Neuronal stem cell (in vitro differentiated cells): ENCODE measurements around the gene NLGN3.

ENCODE experiments used
- DNase-seq: peaks from one replicate; pipeline ENCODE4 v3.0.0-alpha.2; 2013; ENCODE audit warnings: low spot score
- H2AFZ ChIP-seq: one replicate; pipeline ENCODE4 v1.6.1; 2013; ENCODE audit warnings: mild to moderate bottlenecking, low read length, inconsistent platforms
- H2AK5ac ChIP-seq: 2 replicates; pipeline ENCODE4 v1.6.1; 2013; ENCODE audit warnings: low read depth, mild to moderate bottlenecking, inconsistent platforms, low read length, moderate library complexity, mixed read lengths
- H2BK120ac ChIP-seq: 2 replicates; pipeline ENCODE4 v1.6.1; 2013; ENCODE audit warnings: low read depth, mild to moderate bottlenecking, inconsistent platforms, low read length, moderate library complexity, mixed read lengths
- H2BK12ac ChIP-seq: one replicate; pipeline ENCODE4 v1.6.1; 2013; ENCODE audit warnings: low read length, inconsistent platforms
- H2BK15ac ChIP-seq: 2 replicates; pipeline ENCODE4 v1.6.1; 2013; ENCODE audit warnings: mild to moderate bottlenecking, low read length, inconsistent platforms, mixed read lengths
- H2BK5ac ChIP-seq: one replicate; pipeline ENCODE4 v1.6.1; 2013; ENCODE audit warnings: inconsistent platforms, mild to moderate bottlenecking, low read length, moderate library complexity
- H3K14ac ChIP-seq: one replicate; pipeline ENCODE4 v1.6.1; 2013; ENCODE audit warnings: low read length, inconsistent platforms
- H3K18ac ChIP-seq: 2 replicates; pipeline ENCODE4 v1.6.1; 2013; ENCODE audit warnings: low read length, inconsistent platforms
- H3K23ac ChIP-seq: 2 replicates; pipeline ENCODE4 v1.6.1; 2013; ENCODE audit warnings: low read depth, mild to moderate bottlenecking, mixed read lengths, low read length, inconsistent platforms; ENCODE audit not compliant: poor library complexity
- H3K27ac ChIP-seq: replicated peaks from 3 replicates; pipeline ENCODE4 v1.5.1; 2013; ENCODE audit warnings: low read length, inconsistent platforms
- H3K27me3 ChIP-seq, 3 experiments: 2 replicates each; pipeline ENCODE4 v1.6.1; 2013; ENCODE audit warnings: low read length in 3 of 3, mild to moderate bottlenecking in 2 of 3, inconsistent platforms in 1 of 3, low read depth in 1 of 3, mixed read lengths in 1 of 3, moderate library complexity in 1 of 3; ENCODE audit not compliant: control insufficient read depth in 3 of 3, insufficient read depth in 3 of 3
- H3K36me3 ChIP-seq, 2 donors: replicated peaks in 1 of 2; 2 replicates each; pipeline ENCODE4 v1.6.1; 2013; ENCODE audit warnings: low read length in 2 of 2; ENCODE audit not compliant: control insufficient read depth in 2 of 2, insufficient read depth in 2 of 2
- H3K4ac ChIP-seq: 2 replicates; pipeline ENCODE4 v1.6.1; 2013; ENCODE audit warnings: inconsistent platforms, mild to moderate bottlenecking, low read length, moderate library complexity
- H3K4me1 ChIP-seq, 2 donors: 1 replicate in 1 of 2; 2 replicates in 1 of 2; pipeline ENCODE4 v1.6.1; 2013; ENCODE audit warnings: low read length in 2 of 2, low read depth in 1 of 2; ENCODE audit not compliant: control insufficient read depth in 2 of 2, insufficient read depth in 1 of 2
- H3K4me2 ChIP-seq: one replicate; pipeline ENCODE4 v1.6.1; 2013; ENCODE audit warnings: mild to moderate bottlenecking, low read length, inconsistent platforms; ENCODE audit not compliant: insufficient read depth, poor library complexity, severe bottlenecking
- H3K4me3 ChIP-seq, 2 donors: 2 replicates each; pipeline ENCODE4 v1.5.1; 2013; ENCODE audit warnings: low read length in 2 of 2, mild to moderate bottlenecking in 2 of 2, inconsistent platforms in 1 of 2, moderate library complexity in 1 of 2
- H3K79me1 ChIP-seq: one replicate; pipeline ENCODE4 v1.6.1; 2013; ENCODE audit warnings: low read depth, mild to moderate bottlenecking, inconsistent platforms, low read length, moderate library complexity
- H3K9ac ChIP-seq: one replicate; pipeline ENCODE4 v1.6.1; 2013; ENCODE audit warnings: mild to moderate bottlenecking, low read depth, low read length, inconsistent platforms; ENCODE audit not compliant: poor library complexity
- H3K9me3 ChIP-seq, 2 donors: replicated peaks in 1 of 2; 2 replicates each; pipeline versions ENCODE3 to v1.6.1; 2013; ENCODE audit warnings: low read length in 2 of 2, mild to moderate bottlenecking in 2 of 2, inconsistent platforms in 1 of 2, low read depth in 1 of 2, mixed read lengths in 1 of 2, moderate library complexity in 1 of 2; ENCODE audit not compliant: control insufficient read depth in 2 of 2, insufficient read depth in 1 of 2
- H4K8ac ChIP-seq: one replicate; pipeline ENCODE4 v1.6.1; 2013; ENCODE audit warnings: low read depth, mild to moderate bottlenecking, inconsistent platforms, low read length, moderate library complexity
- H4K91ac ChIP-seq: one replicate; pipeline ENCODE4 v1.6.1; 2013; ENCODE audit warnings: low read length, low read depth, mild to moderate bottlenecking, inconsistent platforms; ENCODE audit not compliant: poor library complexity
- WGBS, 2 donors: extraction: QIAGEN DNeasy Blood & Tissue Kit; methylation state at CpG; one replicate each; pipeline ENCODE4 v1.1.7; 2013; ENCODE audit warnings: missing lambda C conversion rate in 2 of 2, mixed read lengths in 1 of 2; ENCODE audit not compliant: insufficient read length in 2 of 2, insufficient replicate concordance in 1 of 2; ENCODE audit errors: extremely low coverage in 2 of 2; 5-methylcytosine and 5-hydroxymethylcytosine counted together

The NLGN3 gene

GRCh38 chrX:71173440-71173839 is 28.8 kb downstream of the NLGN3 start:
- H3K9me3 ChIP-seq = no peaks in the 10 kb centered on the region
- H3K14ac ChIP-seq = no peak overlapping the region
- H3K23ac ChIP-seq = no peak overlapping the region
- no peak overlapping the region for H3K9ac ChIP-seq
- no peak for DNase-seq
- no peak overlapping the region for H2BK5ac ChIP-seq
- H3K4ac ChIP-seq = no peak overlapping the region
- no peak overlapping the region for H2BK15ac ChIP-seq
- H4K8ac ChIP-seq = no peak overlapping the region
- peaks cover 0 to 5% of the 10 kb centered on the region in 2 donors for H3K4me1 ChIP-seq
- H3K4me2 ChIP-seq = no peak overlapping the region
- no peak overlapping the region for H2BK120ac ChIP-seq
- H2AFZ ChIP-seq = no peak overlapping the region
- no peaks in the 10 kb centered on the region for H3K79me1 ChIP-seq
- H3K4me3 ChIP-seq = no peak overlapping the region
- WGBS, 2 donors = no CpG with 5 or more reads among the region's 2 CpGs
- H4K91ac ChIP-seq = no peak overlapping the region
- H2AK5ac ChIP-seq = no peak overlapping the region
- no peak overlapping the region for H3K18ac ChIP-seq
- H2BK12ac ChIP-seq = no peak overlapping the region
- H3K27me3 ChIP-seq = no peaks in the 10 kb centered on the region
- H3K27ac ChIP-seq = no peak overlapping the region
- H3K36me3 ChIP-seq = peaks cover 0 to 3% of the 10 kb centered on the region in 2 donors

- Histone ChIP-seq H3K4me1 (peaks cover 0 to 5% of the 10 kb centered on the region in 2 donors), H3K36me3 (peaks cover 0 to 2% of the 10 kb centered on the region in 2 donors), H3K23ac (no peak overlapping the region), H2BK5ac (no peak overlapping the region), H2BK12ac (no peak overlapping the region), H2BK120ac (no peak overlapping the region), H3K79me1 (no peaks in the 10 kb centered on the region), H3K4ac (no peak overlapping the region), H3K14ac (no peak overlapping the region), H3K9ac (no peak overlapping the region), H3K4me2 (no peak overlapping the region), H4K8ac (no peak overlapping the region), H3K9me3 (no peaks in the 10 kb centered on the region), H3K27me3 (no peaks in the 10 kb centered on the region), H3K4me3 (no peak overlapping the region), H3K18ac (no peak overlapping the region), H2AK5ac (no peak overlapping the region), H2BK15ac (no peak overlapping the region), H4K91ac (no peak overlapping the region), H3K27ac (no peak overlapping the region), H2AFZ (no peak overlapping the region)
- no peak for DNase-seq
- no CpG with 5 or more reads among the region's 1 CpG for WGBS, 2 donors
Measured at GRCh38 chrX:71174795-71175194, 30.2 kb downstream of the NLGN3 start.

- no peaks in the 10 kb centered on the region for H3K9me3 ChIP-seq
- WGBS, 2 donors = no CpG with 5 or more reads among the region's 5 CpGs
- H3K4me1 ChIP-seq = peaks cover 0 to 5% of the 10 kb centered on the region in 2 donors
- no peaks in the 10 kb centered on the region for H3K27me3 ChIP-seq
- no peak overlapping the region for H2BK120ac ChIP-seq
- no peak overlapping the region for H4K91ac ChIP-seq
- H3K4ac ChIP-seq = no peak overlapping the region
- H3K4me3 ChIP-seq = no peak overlapping the region
- no peak overlapping the region for H3K14ac ChIP-seq
- no peak overlapping the region for H2BK5ac ChIP-seq
- no peaks in the 10 kb centered on the region for H3K79me1 ChIP-seq
- H3K23ac ChIP-seq = no peak overlapping the region
- no peak for DNase-seq
- no peak overlapping the region for H2BK15ac ChIP-seq
- H4K8ac ChIP-seq = no peak overlapping the region
- no peaks in the 10 kb centered on the region for H3K36me3 ChIP-seq
- no peak overlapping the region for H2BK12ac ChIP-seq
- no peak overlapping the region for H3K4me2 ChIP-seq
- H2AK5ac ChIP-seq = no peak overlapping the region
- H3K18ac ChIP-seq = no peak overlapping the region
- H3K27ac ChIP-seq = no peak overlapping the region
- no peak overlapping the region for H2AFZ ChIP-seq
- H3K9ac ChIP-seq = no peak overlapping the region
Measured at GRCh38 chrX:71175531-71175930, 30.9 kb downstream of the NLGN3 start.

- Histone ChIP-seq H4K8ac (no peak overlapping the region), H2AFZ (no peak overlapping the region), H3K9ac (no peak overlapping the region), H3K9me3 (no peaks in the 10 kb centered on the region), H3K27ac (no peak overlapping the region), H2BK5ac (no peak overlapping the region), H4K91ac (no peak overlapping the region), H3K4me2 (no peak overlapping the region), H3K18ac (no peak overlapping the region), H2BK15ac (no peak overlapping the region), H3K36me3 (no peaks in the 10 kb centered on the region), H2BK120ac (no peak overlapping the region), H3K4me1 (peaks cover 0 to 3% of the 10 kb centered on the region in 2 donors), H2AK5ac (no peak overlapping the region), H3K4ac (no peak overlapping the region), H3K14ac (no peak overlapping the region), H2BK12ac (no peak overlapping the region), H3K4me3 (no peak overlapping the region), H3K23ac (no peak overlapping the region), H3K27me3 (no peaks in the 10 kb centered on the region), H3K79me1 (no peaks in the 10 kb centered on the region)
- no peak for DNase-seq
- no CpG with 5 or more reads among the region's 3 CpGs for WGBS, 2 donors
Measured at GRCh38 chrX:71177327-71177726, 32.7 kb downstream of the NLGN3 start.
